CD8-positive, alpha-beta memory T cell (primary cell): Measurements from ENCODE around the gene MMUT. TPM values are rescaled to one million over a fixed set of nuclear protein-coding genes. Genes with fewer than 3 reads are reported as not detected.
"Not testable (repeated sequence)": the region's sequence is repeated elsewhere in the genome, so short reads cannot be mapped to it uniquely, and the experiment has no call there.

Experiments
- CTCF ChIA-PET: fragments of 350-600 bp; sonication (Branson Sonifier 250); formaldehyde crosslinking; loops from one replicate; lab custom pipeline; 2021; ENCODE audit warnings: antibody characterized with exemption; lab: Charles Lee
- POLR2A ChIA-PET: fragments of 350-600 bp; sonication (Branson Sonifier 250); formaldehyde crosslinking; loops from one replicate; lab custom pipeline; 2021; ENCODE audit warnings: antibody characterized with exemption; lab: Charles Lee
- DNase-seq, 5 donors: peaks; one replicate each; pipeline versions ENCODE4 v3.0.0 to v3.0.0-alpha.2; 2020 to 2022; ENCODE audit warnings: mixed read lengths in 1 of 5
- H3K27ac ChIP-seq: one replicate; pipeline ENCODE4 v1.7.0; 2013; ENCODE audit warnings: low read depth, mild to moderate bottlenecking, low read length, moderate library complexity
- H3K27me3 ChIP-seq: 2 replicates; pipeline ENCODE4 v1.7.0; 2013; ENCODE audit warnings: low read length, mild to moderate bottlenecking; ENCODE audit not compliant: insufficient read depth, poor library complexity, severe bottlenecking
- H3K36me3 ChIP-seq: 2 replicates; pipeline ENCODE4 v1.7.0; 2013; ENCODE audit warnings: mild to moderate bottlenecking, low read length, moderate library complexity; ENCODE audit not compliant: insufficient read depth
- H3K4me1 ChIP-seq: 2 replicates; pipeline ENCODE4 v1.7.0; 2013; ENCODE audit warnings: mild to moderate bottlenecking, low read length, moderate library complexity; ENCODE audit not compliant: insufficient read depth
- H3K4me3 ChIP-seq: 2 replicates; pipeline ENCODE4 v1.7.0; 2013; ENCODE audit warnings: mild to moderate bottlenecking, low read length
- H3K9me3 ChIP-seq: 2 replicates; pipeline ENCODE4 v1.7.0; 2013; ENCODE audit warnings: mild to moderate bottlenecking, low read length
- H3K27ac Mint-ChIP-seq, 8 donors: one replicate each; pipeline ENCODE4 v1.8.0; 2020 to 2021; ENCODE audit warnings: mixed read lengths in 8 of 8, mild to moderate bottlenecking in 6 of 8, inconsistent platforms in 3 of 8, moderate library complexity in 3 of 8
- H3K27me3 Mint-ChIP-seq, 2 donors: one replicate each; pipeline ENCODE4 v1.8.0; 2020 to 2021; ENCODE audit warnings: mixed read lengths in 2 of 2, mild to moderate bottlenecking in 1 of 2, moderate library complexity in 1 of 2
- H3K36me3 Mint-ChIP-seq, 3 donors: one replicate each; pipeline ENCODE4 v1.8.0; 2020 to 2021; ENCODE audit warnings: mixed read lengths in 3 of 3, inconsistent platforms in 1 of 3, mild to moderate bottlenecking in 1 of 3
- H3K4me1 Mint-ChIP-seq, 3 donors: one replicate each; pipeline ENCODE4 v1.8.0; 2020 to 2021; ENCODE audit warnings: mixed read lengths in 3 of 3, inconsistent platforms in 1 of 3, mild to moderate bottlenecking in 1 of 3
- H3K4me3 Mint-ChIP-seq, 7 donors: one replicate each; pipeline ENCODE4 v1.8.0; 2020 to 2021; ENCODE audit warnings: mixed read lengths in 7 of 7, mild to moderate bottlenecking in 6 of 7, moderate library complexity in 4 of 7, inconsistent platforms in 2 of 7
- H3K9me3 Mint-ChIP-seq, 5 donors: one replicate each; pipeline ENCODE4 v1.8.0; 2020 to 2022; ENCODE audit warnings: mixed read lengths in 5 of 5, mild to moderate bottlenecking in 3 of 5, moderate library complexity in 2 of 5, inconsistent platforms in 1 of 5
- polyA plus RNA-seq: library from polyadenylated mRNA; unstranded; fragments of 300-500 nt; fragmentation: Illumina TruSeq; gene quantifications from one replicate; pipeline ENCODE4 v1.2.3, GENCODE V29; 2021
- total RNA-seq, 2 experiments: library from RNA; stranded (reverse); gene quantifications; one replicate each; pipeline ENCODE4 v1.2.3, GENCODE V29; 2021

The MMUT gene
- total and polyA plus RNA-seq, 3 experiments from 2014 or later = 10.2 to 12.2 (median 11.5) TPM

DNA sequence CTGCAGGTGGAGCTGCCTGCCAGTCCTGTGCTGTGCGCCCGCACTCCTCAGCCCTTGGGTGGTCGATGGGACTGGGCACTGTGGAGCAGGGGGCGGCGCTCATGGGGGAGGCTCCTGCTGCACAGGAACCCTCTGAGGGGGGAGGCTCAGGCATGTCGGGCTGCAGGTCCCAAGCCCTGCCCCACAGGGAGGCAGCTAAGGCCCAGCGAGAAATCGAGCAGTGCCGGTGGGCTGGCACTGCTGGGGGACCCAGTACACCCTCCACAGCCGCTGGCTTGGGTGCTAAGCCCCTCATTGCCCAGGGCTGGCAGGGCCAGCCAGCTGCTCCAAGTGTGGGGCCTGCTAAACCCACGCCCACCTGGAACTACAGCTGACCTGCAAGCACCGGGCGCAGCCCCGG lies 20.3 kb upstream of the MMUT start:
- DNase-seq, H3K4me1 Mint-ChIP-seq, POLR2A ChIA-PET, H3K27me3 ChIP-seq, H3K9me3 ChIP-seq, H3K36me3 ChIP-seq, H3K27me3 Mint-ChIP-seq, H3K27ac ChIP-seq, H3K4me3 ChIP-seq, H3K4me1 ChIP-seq, H3K4me3 Mint-ChIP-seq, H3K9me3 Mint-ChIP-seq, H3K27ac Mint-ChIP-seq: not testable (repeated sequence)
- H3K36me3 Mint-ChIP-seq = peaks cover 13 to 31% (median 14%) of the 10 kb centered on the region in 3 donors
- CTCF ChIA-PET = interaction anchor here (0.9 kb wide), 1 partner anchor 11 kb away, joined by 3 read pairs; no protein-coding TSS in a partner anchor

DNA sequence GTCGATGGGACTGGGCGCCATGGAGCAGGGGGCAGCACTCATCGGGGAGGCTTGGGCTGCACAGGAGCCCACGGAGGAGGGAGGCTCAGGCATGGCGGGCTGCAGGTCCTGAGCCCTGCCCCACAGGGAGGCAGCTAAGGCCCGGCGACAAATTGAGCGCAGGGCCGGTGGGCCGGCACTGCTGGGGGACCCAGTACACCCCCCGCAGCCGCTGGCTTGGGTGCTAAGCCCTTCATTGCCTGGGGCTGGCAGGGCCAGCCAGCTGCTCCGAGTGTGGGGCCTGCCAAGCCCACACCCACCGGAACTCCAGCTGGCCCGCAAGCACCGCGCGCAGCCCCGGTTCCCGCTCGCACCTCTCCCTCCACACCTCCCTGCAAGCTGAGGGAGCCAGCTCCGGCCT lies 18.8 kb upstream of the MMUT start:
- H3K27ac Mint-ChIP-seq, H3K27ac ChIP-seq, H3K36me3 ChIP-seq, CTCF ChIA-PET, H3K9me3 Mint-ChIP-seq, H3K4me1 Mint-ChIP-seq, DNase-seq, H3K27me3 Mint-ChIP-seq, H3K9me3 ChIP-seq, POLR2A ChIA-PET, H3K4me3 ChIP-seq, H3K4me1 ChIP-seq, H3K4me3 Mint-ChIP-seq, H3K27me3 ChIP-seq: not testable (repeated sequence)
- H3K36me3 Mint-ChIP-seq = peaks cover 13 to 24% (median 13%) of the 10 kb centered on the region in 3 donors

GRCh38 chr6:49479308-49479970 lies 16.4 kb upstream of the MMUT start:
- H3K4me1 Mint-ChIP-seq = no peaks in the 10 kb centered on the region
- no peak overlapping the region for H3K4me3 Mint-ChIP-seq
- CTCF ChIA-PET = no interaction called here
- peaks cover 11 to 28% (median 22%) of the 10 kb centered on the region in 3 donors for H3K36me3 Mint-ChIP-seq
- Histone ChIP-seq H3K36me3 (no peaks in the 10 kb centered on the region), H3K4me1 (no peaks in the 10 kb centered on the region), H3K9me3 (no peaks in the 10 kb centered on the region), H3K27ac (no peak overlapping the region), H3K27me3 (no peaks in the 10 kb centered on the region), H3K4me3 (no peak overlapping the region)
- POLR2A ChIA-PET = no interaction called here
- no peaks in the 10 kb centered on the region for H3K27me3 Mint-ChIP-seq
- no peak overlapping the region for H3K27ac Mint-ChIP-seq
- peaks cover 0 to 2% (median 0%) of the 10 kb centered on the region in 5 donors for H3K9me3 Mint-ChIP-seq
- no peak for DNase-seq

GRCh38 chr6:49476564-49476963 lies 13.5 kb upstream of the MMUT start:
- H3K27ac ChIP-seq, H3K27me3 Mint-ChIP-seq, H3K9me3 Mint-ChIP-seq, H3K36me3 ChIP-seq, H3K4me3 ChIP-seq, CTCF ChIA-PET, H3K4me1 Mint-ChIP-seq, H3K4me1 ChIP-seq, DNase-seq, H3K9me3 ChIP-seq, H3K4me3 Mint-ChIP-seq, H3K27me3 ChIP-seq, POLR2A ChIA-PET: not testable (repeated sequence)
- H3K36me3 Mint-ChIP-seq = peaks cover 16 to 44% (median 33%) of the 10 kb centered on the region in 3 donors
- H3K27ac Mint-ChIP-seq = peak overlapping the region in 1 of 8 donors; percentile 19

DNA sequence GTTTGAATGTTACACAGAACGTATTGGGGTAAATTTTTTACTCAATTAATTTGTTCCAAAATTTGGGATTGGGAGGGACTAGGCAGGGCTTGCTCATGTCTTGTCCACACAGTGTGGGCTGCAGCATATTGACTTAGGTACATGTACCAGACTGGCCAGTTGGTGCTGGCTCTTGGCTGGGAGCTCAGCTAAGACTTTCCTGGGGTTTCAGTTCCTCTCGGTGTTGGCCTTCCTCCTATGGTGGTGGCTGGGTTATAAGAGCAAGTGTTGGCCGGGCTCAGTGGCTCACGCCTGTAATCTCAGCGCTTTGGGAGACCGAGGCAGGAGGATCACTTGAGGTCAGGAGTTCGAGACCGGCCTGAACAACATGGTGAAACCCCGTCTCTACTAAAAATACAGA lies 5.0 kb upstream of the MMUT start:
- Mint-ChIP-seq H3K27me3 (peaks cover 0 to under 1% of the 10 kb centered on the region in 2 donors), H3K4me3 (peak overlapping the region in 1 of 7 donors; percentile 16), H3K36me3 (peaks cover 2 to 30% (median 2%) of the 10 kb centered on the region in 3 donors), H3K4me1 (peaks cover 22 to 31% (median 30%) of the 10 kb centered on the region in 3 donors), H3K27ac (no peak overlapping the region), H3K9me3 (no peaks in the 10 kb centered on the region)
- Histone ChIP-seq H3K4me1 (no peaks in the 10 kb centered on the region), H3K4me3 (no peak overlapping the region), H3K27me3 (no peaks in the 10 kb centered on the region), H3K36me3 (peaks cover 4% of the 10 kb centered on the region), H3K27ac (no peak overlapping the region), H3K9me3 (no peaks in the 10 kb centered on the region)
- no peak for DNase-seq
- ChIA-PET CTCF (no interaction called here), POLR2A (no interaction called here)

- Histone ChIP-seq H3K4me1 (peaks cover 11% of the 10 kb centered on the region), H3K27ac (no peak overlapping the region), H3K9me3 (no peaks in the 10 kb centered on the region), H3K27me3 (no peaks in the 10 kb centered on the region), H3K4me3 (no peak overlapping the region), H3K36me3 (no peaks in the 10 kb centered on the region)
- Mint-ChIP-seq H3K27me3 (peaks cover 0 to 1% of the 10 kb centered on the region in 2 donors), H3K4me3 (peak overlapping the region in 6 of 7 donors; percentile 47 to 91 (median 56)), H3K9me3 (no peaks in the 10 kb centered on the region), H3K36me3 (peaks cover 0 to 13% (median 0%) of the 10 kb centered on the region in 3 donors), H3K27ac (peak overlapping the region in 4 of 8 donors; percentile 8 to 58 (median 35)), H3K4me1 (peaks cover 40 to 60% (median 50%) of the 10 kb centered on the region in 3 donors)
- ChIA-PET POLR2A (no interaction called here), CTCF (no interaction called here)
- no peak for DNase-seq
These were observed 1.6 kb upstream of the MMUT start for GRCh38 chr6:49464691-49465090.

DNA sequence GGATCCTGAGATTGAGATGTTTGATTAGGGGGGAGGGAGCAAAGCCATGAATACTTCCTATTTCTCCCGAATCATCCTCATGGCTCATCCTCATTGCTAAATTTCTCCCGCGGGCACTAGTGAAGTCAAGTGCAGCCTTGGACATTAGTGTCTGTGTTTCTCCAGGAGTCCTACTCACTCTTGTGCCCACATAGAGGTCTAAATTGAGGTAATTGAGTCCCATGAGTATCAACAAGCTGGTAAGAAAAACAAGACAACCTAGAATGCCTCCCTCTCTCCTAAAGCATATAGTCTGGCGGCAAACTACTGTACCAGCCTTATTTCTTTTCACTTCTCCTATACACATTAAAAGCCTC lies 537 bp upstream of the MMUT start:
- no peaks in the 10 kb centered on the region for H3K9me3 ChIP-seq
- H3K4me1 Mint-ChIP-seq = peaks cover 38 to 60% (median 50%) of the 10 kb centered on the region in 3 donors
- no peaks in the 10 kb centered on the region for H3K9me3 Mint-ChIP-seq
- H3K36me3 Mint-ChIP-seq = peaks cover 0 to 14% (median 0%) of the 10 kb centered on the region in 3 donors
- DNase-seq = no peak
- H3K27ac Mint-ChIP-seq = peak overlapping the region; percentile 71 to 100 (median 97)
- H3K27me3 Mint-ChIP-seq = peaks cover 0 to 1% of the 10 kb centered on the region in 2 donors
- H3K4me1 ChIP-seq = peaks cover 11% of the 10 kb centered on the region
- POLR2A ChIA-PET = no interaction called here
- peaks cover 3% of the 10 kb centered on the region for H3K36me3 ChIP-seq
- CTCF ChIA-PET = no interaction called here
- peak overlapping the region; percentile 91 for H3K27ac ChIP-seq
- no peaks in the 10 kb centered on the region for H3K27me3 ChIP-seq
- peak overlapping the region; percentile 91 to 98 (median 95) for H3K4me3 Mint-ChIP-seq
- H3K4me3 ChIP-seq = peak overlapping the region; percentile 91

DNA sequence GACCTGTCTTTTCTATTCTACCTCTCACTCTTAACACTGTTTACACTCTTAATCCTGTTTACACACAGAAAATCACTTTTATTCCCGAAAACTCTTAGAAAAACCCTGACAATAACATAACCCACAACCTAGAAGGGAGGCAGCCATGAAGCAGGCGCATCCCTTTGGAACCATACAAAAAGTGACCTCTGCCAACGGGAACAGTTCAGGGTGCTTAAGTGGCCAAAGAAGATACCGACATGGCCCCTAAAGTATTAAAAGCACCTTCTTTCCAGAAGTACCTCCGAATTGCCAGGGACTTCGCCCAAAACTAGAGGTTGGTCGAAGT lies 490 bp downstream of the MMUT start:
- CTCF ChIA-PET = no interaction called here
- Histone ChIP-seq H3K36me3 (peaks cover 6% of the 10 kb centered on the region), H3K27ac (peak overlapping the region; percentile 91), H3K9me3 (no peaks in the 10 kb centered on the region), H3K4me1 (peaks cover 11% of the 10 kb centered on the region), H3K4me3 (peak overlapping the region; percentile 91), H3K27me3 (no peaks in the 10 kb centered on the region)
- DNase-seq = no peak
- peaks cover 0 to 22% (median 0%) of the 10 kb centered on the region in 3 donors for H3K36me3 Mint-ChIP-seq
- H3K9me3 Mint-ChIP-seq = no peaks in the 10 kb centered on the region
- peaks cover 0 to 1% of the 10 kb centered on the region in 2 donors for H3K27me3 Mint-ChIP-seq
- H3K4me1 Mint-ChIP-seq = peaks cover 38 to 60% (median 50%) of the 10 kb centered on the region in 3 donors
- POLR2A ChIA-PET = no interaction called here
- H3K4me3 Mint-ChIP-seq = peak overlapping the region; percentile 91 to 98 (median 95)
- H3K27ac Mint-ChIP-seq = peak overlapping the region; percentile 71 to 100 (median 97)
